Measurements from ENCODE around the gene SCN8A.
"Not testable (repeated sequence)": the region's sequence is repeated elsewhere in the genome, so short reads cannot be mapped to it uniquely, and the experiment has no call there.

SCN8A gene

GRCh38 chr12:51622564-51622963 is 31.5 kb downstream of the SCN8A start:
- no peak for DNase-seq (ENCODE audit: low read depth in 2 of 2)

- DNase-seq (ENCODE audit: low read depth in 2 of 2), result no peak
Measured at GRCh38 chr12:51625370-51625769, 34.3 kb downstream of the SCN8A start.

DNA sequence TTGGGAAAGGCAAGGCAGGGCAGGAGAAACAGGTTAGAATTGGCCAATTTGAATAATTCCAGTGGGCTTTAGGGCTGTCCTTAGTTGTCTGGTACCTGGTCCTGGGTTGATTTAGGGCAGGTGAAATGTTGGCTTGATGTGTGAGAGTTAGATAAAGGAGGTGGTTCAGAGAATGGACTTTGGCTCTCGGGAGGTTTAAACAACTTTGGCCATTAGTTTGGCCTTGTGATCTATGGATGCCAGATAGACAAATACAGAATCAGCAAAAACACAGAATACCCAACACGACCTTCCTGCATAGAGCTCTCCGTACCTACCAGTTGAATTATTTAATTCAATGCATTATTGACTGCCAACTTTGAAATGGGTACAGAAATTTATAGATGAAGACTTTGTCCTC is 35.1 kb downstream of the SCN8A start:
- no peak for DNase-seq (ENCODE audit: low read depth in 2 of 2)

DNA sequence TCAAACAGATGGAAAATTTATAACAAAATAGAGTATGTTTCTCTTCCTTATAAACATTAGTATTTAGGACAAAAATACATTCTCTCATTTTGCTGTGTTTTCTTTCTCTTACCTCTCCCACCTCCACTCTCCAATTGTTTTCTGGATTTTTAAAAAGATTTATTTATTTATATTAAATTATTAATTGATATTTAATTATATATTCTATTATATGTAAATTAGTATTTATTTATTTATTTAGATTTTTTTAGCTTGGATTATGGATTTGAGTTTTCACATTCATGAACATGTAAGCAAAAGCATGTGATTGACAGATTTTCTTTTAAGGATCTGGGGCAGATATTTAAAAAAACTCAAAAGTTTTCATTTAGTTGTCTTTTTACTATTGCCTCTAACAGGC is 35.6 kb downstream of the SCN8A start:
- DNase-seq (ENCODE audit: low read depth in 2 of 2), result no peak

- no peak for DNase-seq (ENCODE audit: low read depth in 2 of 2)
Measured at GRCh38 chr12:51630256-51630880, 39.3 kb downstream of the SCN8A start.

DNA sequence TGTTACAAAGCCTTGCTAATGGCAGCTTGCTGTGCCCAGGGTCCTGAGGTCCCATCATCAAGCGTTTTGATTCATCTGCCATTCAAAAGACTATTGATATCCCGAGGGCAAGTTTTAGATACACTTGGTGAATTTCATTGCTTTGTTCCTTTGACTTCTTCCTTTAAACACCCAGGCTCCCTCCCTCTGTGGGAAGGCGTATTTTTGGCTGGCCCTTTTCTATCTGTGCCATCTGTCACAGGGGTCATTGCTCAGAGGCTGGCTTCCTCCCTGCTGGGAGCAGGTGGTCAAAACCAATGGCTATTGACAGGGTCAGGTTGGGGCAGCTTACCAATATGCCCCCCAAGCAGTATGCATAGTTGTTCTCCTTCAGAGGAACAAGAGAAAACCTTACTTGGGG is 40.0 kb downstream of the SCN8A start:
- no peak for DNase-seq (ENCODE audit: low read depth in 2 of 2)

DNA sequence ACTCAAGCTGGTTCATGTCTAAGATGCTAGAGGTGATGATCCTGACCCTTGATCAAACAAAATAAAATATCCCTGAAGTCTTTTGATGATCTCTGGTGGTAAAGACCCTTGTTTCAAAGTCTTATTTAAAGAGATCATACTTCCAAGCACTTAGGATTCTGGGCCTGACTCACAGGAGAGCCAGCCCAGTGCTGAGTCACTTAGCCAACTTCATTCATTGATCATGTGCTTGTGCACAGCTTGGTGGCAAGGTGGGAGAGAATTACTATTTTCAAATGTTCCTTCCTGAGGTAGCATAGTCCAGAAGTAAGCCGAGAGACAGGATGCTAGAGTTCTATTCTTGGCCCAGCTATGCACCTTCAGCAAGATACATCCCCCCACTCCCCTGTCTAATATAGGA is 40.6 kb downstream of the SCN8A start:
- DNase-seq (ENCODE audit: low read depth in 2 of 2), result no peak

- no peak for DNase-seq (ENCODE audit: low read depth in 2 of 2)
Measured at GRCh38 chr12:51632623-51633022, 41.6 kb downstream of the SCN8A start.

GRCh38 chr12:51635346-51635745 is 44.3 kb downstream of the SCN8A start:
- no peak for DNase-seq (ENCODE audit: low read depth in 2 of 2)

DNA sequence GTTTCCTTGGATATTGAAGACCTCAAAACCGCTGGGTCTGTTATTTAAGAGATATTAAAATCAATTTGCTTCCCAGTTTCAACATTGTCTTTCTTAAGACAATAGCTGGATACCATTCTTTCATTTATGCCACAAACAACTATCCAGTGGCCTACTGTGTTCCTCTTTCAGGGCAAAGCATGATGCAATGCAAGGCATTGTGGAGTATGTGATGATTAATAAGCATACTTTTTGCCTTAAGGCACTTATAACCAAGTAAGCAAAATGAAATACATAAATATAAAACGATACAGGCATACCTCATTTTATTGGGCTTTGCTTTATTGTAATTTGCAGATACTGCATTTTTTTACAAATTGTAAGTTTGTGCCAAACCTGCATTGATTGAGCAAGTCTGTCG is 45.5 kb downstream of the SCN8A start:
- DNase-seq (ENCODE audit: low read depth in 2 of 2), result no peak

GRCh38 chr12:51636986-51637385 is 46.0 kb downstream of the SCN8A start:
- no peak for DNase-seq (ENCODE audit: low read depth in 2 of 2)

- DNase-seq (ENCODE audit: low read depth in 2 of 2), result no peak
Measured at GRCh38 chr12:51639361-51639760, 48.3 kb downstream of the SCN8A start.

- no peak for DNase-seq (ENCODE audit: low read depth in 2 of 2)
Measured at GRCh38 chr12:51642286-51642685, 51.3 kb downstream of the SCN8A start.

DNA sequence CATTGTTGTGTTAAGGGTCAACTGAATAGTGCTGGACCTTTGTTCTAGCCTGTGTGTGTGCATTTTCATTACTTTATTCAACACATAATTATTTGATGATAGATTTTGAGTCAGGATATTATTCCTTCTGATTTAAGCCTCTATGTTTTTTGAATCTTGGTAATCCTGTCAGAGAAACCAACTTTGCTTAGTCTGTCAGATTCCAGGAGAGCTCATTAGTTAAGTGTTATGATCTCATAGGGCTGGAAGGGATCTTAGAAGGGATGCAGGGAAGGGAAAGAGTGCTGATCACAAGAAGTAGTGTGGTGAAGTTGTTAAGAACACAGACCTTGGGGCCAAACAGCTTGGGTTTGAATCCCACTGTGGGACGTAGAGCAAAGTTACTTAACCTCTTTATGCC is 52.9 kb downstream of the SCN8A start:
- no peak for DNase-seq (ENCODE audit: low read depth in 2 of 2)

DNA sequence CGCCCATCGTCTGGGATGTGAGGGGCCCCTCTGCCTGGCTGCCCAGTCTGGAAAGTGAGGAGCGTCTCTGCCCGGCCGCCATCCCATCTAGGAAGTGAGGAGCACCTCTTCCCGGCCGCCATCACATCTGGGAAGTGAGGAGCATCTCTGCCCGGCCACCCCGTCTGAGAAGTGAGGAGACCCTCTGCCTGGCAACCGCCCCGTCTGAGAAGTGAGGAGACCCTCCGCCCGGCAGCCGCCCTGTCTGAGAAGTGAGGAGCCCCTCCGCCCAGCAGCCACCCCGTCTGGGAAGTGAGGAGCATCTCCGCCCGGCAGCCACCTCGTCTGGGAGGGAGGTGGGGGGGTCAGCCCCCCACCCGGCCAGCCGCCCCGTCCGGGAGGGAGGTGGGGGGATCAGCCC is 53.7 kb downstream of the SCN8A start:
- not testable (repeated sequence) for DNase-seq (ENCODE audit: low read depth in 2 of 2)

DNA sequence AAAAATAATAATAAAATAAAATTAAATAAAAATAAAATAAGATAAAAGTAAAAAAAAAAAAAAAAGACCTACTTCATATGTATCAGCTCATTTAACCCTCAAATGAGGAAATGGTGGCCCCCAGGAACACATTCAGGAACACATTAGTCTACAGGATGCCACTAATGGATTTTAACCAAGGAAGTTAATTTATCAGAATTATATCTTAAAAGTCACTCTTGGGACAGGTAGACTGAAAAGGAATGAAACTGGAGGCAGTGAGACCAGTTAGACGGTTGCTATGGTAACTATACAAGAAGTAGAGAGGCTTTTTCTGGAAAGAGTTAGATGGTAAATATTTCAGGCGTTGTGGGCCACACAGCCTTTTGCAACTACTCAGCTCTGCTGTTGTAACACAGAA is 54.9 kb downstream of the SCN8A start:
- DNase-seq (ENCODE audit: low read depth in 2 of 2), result no peak

GRCh38 chr12:51647647-51648046 is 56.6 kb downstream of the SCN8A start:
- DNase-seq (ENCODE audit: low read depth in 2 of 2), result no peak

GRCh38 chr12:51653431-51653830 is 62.4 kb downstream of the SCN8A start:
- DNase-seq (ENCODE audit: low read depth in 2 of 2), result no peak

DNA sequence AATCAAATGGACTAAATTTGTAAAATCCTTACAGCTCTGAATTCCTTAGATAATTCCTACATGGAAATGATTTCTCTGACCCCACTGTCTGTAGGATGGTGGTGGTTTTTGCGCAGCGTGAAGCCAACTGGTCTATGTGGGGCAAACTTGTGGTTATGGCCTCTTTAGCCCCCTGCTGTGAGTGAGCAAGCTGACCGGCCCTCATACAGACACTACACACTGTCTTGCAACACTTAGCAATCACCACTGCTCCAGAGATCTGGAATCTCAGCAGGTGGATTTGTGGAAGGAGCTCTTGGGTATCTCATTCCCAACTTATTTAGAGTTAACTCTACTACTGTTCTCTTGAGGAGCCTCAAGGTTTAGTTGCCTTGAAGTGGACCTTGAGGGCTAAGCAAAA is 70.2 kb downstream of the SCN8A start:
- DNase-seq (ENCODE audit: low read depth in 2 of 2), result no peak

DNA sequence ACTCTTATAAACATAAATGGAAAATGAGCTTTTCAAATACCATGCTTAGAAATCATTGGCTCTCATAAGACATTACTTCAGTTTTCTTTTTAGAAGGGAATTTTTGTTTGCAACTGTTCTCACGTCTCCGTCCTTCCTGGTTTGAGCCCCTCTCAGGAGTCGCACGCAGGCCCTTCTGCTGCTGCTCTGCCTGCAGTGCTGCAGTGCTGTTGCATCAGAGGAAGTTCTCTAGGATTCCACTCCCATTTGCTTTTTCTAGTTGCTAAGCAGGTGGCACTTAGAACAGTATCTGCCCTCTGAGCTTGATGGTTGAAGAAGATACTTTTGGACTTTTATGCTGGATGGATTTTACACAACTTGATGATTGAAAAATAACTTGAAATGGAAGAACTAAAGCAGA is 70.8 kb downstream of the SCN8A start:
- no peak for DNase-seq (ENCODE audit: low read depth in 2 of 2)

- DNase-seq (ENCODE audit: low read depth in 2 of 2), result no peak
Measured at GRCh38 chr12:51662728-51663154, 71.7 kb downstream of the SCN8A start.

- no peak for DNase-seq (ENCODE audit: low read depth in 2 of 2)
Measured at GRCh38 chr12:51663390-51663789, 72.4 kb downstream of the SCN8A start.

DNA sequence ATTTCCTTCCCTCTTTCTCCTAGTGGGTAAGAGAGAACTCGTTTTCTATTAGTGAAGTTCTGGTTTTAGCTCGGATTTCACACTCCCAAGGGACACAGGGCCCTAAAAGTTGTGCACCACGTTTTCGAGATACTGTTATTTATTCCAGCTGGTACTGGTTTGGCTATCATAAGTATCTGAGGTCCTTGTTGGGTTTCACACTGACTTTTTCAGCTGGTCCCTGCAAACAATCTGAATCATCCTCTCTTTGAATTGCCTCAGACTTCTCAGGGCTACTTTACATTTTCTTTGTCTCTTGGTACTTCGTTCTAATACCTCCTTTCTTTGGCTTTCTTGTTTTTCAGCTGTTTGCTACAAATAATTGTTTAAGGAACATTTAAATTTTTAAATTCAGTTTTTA is 75.7 kb downstream of the SCN8A start:
- DNase-seq (ENCODE audit: low read depth in 2 of 2), result no peak

DNA sequence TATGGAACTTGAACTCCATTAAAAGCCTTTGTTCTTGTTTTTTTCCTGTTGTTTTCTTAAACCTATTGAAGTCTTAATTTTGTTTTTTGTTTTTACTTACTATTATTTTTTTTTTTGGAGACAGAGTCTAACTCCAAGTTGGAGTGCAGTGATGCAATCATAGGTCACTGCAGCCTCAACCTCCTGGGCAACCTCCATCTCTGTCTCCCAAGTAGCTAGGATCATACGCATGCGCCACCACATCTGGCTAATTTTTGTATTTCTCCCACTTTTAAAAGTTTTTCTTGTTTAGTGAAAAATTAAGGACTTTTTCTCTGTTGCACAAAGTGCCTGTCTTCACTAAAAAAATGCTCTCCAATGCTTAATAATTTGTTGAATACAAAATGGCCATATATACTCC is 76.2 kb downstream of the SCN8A start:
- no peak for DNase-seq (ENCODE audit: low read depth in 2 of 2)

Data from stimulated activated CD8-positive, alpha-beta memory T cell treated with anti-CD3 and anti-CD28 coated beads, Interleukin-15, amount 100 ng/mL, for 4 hours (primary cell).